HG03108 (cell line): ENCODE results near the gene AOAH.
"Not testable (repeated sequence)": the region's sequence is repeated elsewhere in the genome, so short reads cannot be mapped to it uniquely, and the experiment has no call there.

Experiments used
- ATAC-seq: cut with Tn5 transposase; IDR thresholded peaks from one replicate; pipeline ENCODE4 v1.9.1; 2021; ENCODE audit warnings: moderate library complexity; ENCODE audit not compliant: unreplicated experiment

AOAH gene

GRCh38 chr7:36483853-36484252, 240.4 kb downstream of the AOAH start:
- not testable (repeated sequence) for ATAC-seq

- no peak for ATAC-seq
These were observed 245.5 kb downstream of the AOAH start for GRCh38 chr7:36478745-36479144.

- ATAC-seq = no peak
These were observed 248.9 kb downstream of the AOAH start for GRCh38 chr7:36475381-36475780.

- no peak for ATAC-seq
These were observed 249.3 kb downstream of the AOAH start for GRCh38 chr7:36475011-36475342.

GRCh38 chr7:36474283-36475010, 249.8 kb downstream of the AOAH start:
- no peak for ATAC-seq

- ATAC-seq = no peak
These were observed 250.6 kb downstream of the AOAH start for GRCh38 chr7:36473454-36474282.

- no peak for ATAC-seq
These were observed 252.1 kb downstream of the AOAH start for GRCh38 chr7:36472141-36472729.

GRCh38 chr7:36469236-36469635, 255.1 kb downstream of the AOAH start:
- no peak for ATAC-seq

GRCh38 chr7:36468370-36469101, 255.8 kb downstream of the AOAH start:
- ATAC-seq = no peak

- ATAC-seq = not testable (repeated sequence)
These were observed 258.3 kb downstream of the AOAH start for GRCh38 chr7:36466001-36466400.

- no peak for ATAC-seq
These were observed 260.0 kb downstream of the AOAH start for GRCh38 chr7:36464271-36464670.
